GM21423 (cell line): ENCODE data around the gene GASK1B.

Experiments
- ATAC-seq: cut with Tn5 transposase; IDR thresholded peaks from one replicate; pipeline ENCODE4 v1.9.1; 2021; ENCODE audit warnings: mild to moderate bottlenecking, moderate library complexity; ENCODE audit not compliant: unreplicated experiment

The GASK1B gene

DNA sequence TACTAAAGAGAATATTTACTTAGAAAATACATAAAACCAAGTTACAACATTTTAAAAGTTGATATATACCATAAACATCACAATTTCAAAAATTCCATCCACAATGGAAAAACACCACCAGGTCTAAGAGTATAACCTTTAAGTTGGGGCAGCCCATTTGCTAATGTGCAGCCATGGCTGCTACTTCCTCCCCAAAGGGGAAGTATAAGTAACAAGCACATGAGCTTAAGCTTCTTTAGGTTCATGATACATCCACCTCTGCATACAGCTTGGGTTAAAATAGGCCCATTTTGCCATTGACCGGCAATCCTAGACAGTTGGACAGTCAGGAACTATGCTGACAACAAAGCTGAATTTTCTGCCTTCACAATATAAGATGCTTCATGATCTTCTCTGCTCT is 16.6 kb upstream of the GASK1B start:
- ATAC-seq: no peak

DNA sequence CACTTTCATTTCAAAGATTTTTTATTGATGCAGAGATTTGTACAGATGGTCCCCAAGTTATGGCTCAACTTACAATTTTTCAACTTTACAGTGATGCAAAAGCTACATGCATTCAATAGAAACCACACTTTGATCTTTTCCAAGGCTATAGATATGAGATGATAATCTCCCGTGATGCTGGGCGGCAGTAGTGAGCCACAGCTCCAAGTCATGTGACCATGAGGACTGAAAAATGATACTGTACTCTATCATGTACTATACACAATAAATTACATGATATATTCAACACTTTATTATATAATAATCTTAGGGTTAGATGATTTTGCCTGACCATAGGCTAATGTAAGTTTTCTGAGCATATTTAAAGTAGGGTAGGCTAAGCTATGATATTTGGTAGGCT is 14.0 kb upstream of the GASK1B start:
- ATAC-seq: no peak

DNA sequence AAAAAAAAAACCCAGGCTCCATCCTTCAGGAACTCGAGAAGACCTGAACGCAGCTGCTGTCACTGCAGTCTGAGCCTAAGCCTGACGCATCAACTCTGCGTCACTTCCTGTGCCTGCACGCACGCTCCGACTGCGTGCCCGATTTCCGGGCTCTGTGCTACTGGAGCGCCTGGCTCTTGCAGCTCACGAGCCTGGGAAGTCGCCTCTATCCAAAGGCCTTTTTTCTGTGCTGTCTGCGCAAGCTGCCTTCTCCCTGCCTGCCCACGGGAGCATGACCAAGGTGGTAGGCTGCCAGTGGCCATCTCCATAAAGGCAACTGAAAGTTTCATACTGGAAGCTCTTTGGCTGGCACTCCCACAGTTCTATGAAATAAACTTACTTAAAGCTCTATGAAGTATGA is 9.9 kb upstream of the GASK1B start:
- ATAC-seq: no peak

DNA sequence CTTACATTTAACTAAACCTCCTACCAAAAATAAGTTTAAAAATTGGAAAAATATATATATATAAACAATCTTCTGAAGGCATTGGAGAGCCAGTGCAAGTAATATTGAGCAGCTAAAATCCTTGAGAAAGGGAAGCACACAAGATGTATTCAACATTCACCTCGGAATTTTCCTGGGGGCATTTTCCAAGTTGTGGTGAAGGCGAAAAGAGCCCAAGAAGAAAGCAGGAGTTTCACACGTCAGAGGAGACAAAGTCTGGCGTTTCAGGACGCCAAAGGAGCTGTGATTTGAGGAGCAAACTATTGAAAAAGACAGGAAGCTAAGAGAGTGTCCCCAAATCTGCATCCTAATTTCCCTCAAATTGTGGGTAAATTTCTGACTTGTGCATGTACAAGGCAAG is 9.1 kb upstream of the GASK1B start:
- ATAC-seq: no peak

DNA sequence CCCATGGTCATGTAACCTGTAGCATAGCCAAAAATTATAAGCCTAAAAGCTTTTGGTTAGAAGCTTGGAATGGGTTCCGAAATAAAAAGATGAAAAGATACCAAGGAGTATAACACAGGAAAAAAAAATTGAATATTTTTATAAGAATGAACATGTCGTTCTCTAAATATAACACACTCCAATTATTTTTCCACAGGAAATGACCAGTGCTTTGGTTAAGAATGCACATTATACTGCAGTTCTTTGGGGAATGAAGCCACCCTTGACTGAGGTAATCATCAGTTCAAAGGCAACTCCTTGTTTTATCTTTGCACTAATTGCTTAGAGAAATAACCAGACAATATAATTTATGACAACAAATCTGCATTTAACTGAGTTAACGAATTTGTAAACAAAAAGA is 6.6 kb upstream of the GASK1B start:
- ATAC-seq: no peak

DNA sequence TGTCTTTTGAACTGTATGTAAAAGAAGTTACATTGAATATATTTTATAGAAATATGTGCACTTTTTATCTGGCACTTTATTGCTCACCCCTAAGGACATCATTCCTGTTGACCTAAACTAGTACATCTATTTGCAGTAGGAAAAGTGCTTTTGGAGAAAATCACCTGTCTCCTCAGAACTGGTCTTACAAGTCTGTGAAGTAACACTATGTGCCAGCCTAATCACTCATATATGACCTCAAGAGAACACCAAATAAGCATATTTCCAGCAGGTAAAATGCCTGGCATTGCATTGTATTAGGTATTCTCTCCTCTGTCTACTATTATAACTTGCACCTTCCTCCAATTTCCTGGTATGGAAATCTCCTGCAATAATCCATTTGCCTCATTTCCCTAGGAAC is 4.0 kb upstream of the GASK1B start:
- ATAC-seq: no peak

- ATAC-seq: no peak
These were observed 3.3 kb upstream of the GASK1B start for GRCh38 chr4:158176108-158176507.

- ATAC-seq: no peak
These were observed 1.9 kb downstream of the GASK1B start for GRCh38 chr4:158170691-158171561.

DNA sequence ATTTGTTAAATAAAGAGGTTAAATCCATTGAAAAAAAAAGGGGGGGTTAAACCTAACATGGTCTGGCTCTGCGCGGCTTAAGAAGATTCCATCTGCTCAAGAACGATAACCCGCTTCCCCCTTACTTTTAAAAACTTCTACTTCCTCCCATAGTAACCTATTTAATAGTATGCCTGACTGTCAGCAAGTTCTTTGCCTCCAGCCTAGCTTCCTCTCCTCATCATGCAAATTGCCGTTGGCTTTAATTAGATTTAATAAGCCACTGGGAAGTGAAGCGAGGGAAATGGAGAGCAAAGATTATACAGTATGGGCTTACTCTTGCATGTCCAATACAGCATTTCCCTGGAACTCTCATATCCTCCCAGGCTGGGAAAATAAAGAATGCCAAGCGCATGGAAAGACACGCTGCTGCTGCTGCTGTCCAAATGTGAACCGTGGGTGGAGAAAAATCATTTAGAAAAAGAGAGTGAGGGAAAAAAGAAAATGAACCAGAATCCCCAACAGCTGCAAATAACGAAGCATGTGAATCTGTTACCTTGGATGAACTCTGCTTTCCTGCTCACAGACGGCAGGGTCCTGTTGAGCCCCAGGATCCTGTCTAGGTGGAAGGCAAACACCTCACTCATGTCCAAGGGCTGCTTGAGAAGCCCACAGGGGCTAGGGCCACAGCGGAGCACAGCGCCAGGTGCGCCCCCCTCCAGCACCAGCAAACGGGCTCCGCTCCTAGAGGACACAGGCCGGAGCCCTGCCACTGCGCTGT is 2.7 kb downstream of the GASK1B start:
- ATAC-seq: no peak

DNA sequence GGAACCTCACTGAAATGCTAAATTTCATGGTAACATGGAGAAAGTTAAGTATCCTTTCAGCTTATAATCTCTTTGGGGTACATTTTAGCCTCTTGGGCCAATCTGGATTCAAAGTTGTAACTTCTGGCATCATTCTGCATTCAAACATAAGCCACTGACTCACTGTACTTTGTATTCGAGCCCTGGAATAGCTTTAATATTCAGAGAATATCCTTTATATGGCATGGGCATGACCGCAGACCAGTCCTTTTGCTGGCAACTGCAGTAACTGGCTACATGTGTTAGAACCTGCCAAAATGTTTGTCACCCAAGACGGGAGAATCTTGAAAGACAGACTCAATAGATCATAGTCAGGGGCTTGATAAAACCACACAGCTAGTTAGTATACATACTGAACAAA is 3.3 kb downstream of the GASK1B start:
- ATAC-seq: no peak

GRCh38 chr4:158168606-158169005 is 4.2 kb downstream of the GASK1B start:
- no peak for ATAC-seq

- no peak for ATAC-seq
These were observed 6.1 kb downstream of the GASK1B start for GRCh38 chr4:158166701-158167100.

GRCh38 chr4:158164768-158165213 is 8.0 kb downstream of the GASK1B start:
- no peak for ATAC-seq

- no peak for ATAC-seq
These were observed 8.7 kb downstream of the GASK1B start for GRCh38 chr4:158163941-158164767.

GRCh38 chr4:158162631-158163030 is 10.2 kb downstream of the GASK1B start:
- no peak for ATAC-seq

- ATAC-seq: no peak
These were observed 11.1 kb downstream of the GASK1B start for GRCh38 chr4:158161551-158162354.

DNA sequence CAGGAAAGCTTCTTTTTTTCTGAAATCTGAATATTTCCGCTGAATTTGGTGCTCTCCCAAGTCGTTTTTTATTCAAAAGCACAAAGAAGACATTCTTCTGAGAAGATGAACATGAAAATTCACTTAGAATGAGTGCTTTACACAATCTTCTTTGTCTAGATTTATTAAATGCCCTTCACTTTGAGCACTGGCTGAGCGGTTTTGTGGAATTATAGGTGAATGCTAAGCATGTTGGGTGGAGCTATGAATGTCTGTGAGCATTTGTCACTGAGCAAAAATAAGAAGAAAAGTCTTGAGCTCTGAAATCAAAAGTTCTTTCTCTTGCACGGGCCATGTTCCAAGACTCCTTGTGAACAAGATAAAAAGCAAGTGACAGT is 13.1 kb downstream of the GASK1B start:
- ATAC-seq: no peak

DNA sequence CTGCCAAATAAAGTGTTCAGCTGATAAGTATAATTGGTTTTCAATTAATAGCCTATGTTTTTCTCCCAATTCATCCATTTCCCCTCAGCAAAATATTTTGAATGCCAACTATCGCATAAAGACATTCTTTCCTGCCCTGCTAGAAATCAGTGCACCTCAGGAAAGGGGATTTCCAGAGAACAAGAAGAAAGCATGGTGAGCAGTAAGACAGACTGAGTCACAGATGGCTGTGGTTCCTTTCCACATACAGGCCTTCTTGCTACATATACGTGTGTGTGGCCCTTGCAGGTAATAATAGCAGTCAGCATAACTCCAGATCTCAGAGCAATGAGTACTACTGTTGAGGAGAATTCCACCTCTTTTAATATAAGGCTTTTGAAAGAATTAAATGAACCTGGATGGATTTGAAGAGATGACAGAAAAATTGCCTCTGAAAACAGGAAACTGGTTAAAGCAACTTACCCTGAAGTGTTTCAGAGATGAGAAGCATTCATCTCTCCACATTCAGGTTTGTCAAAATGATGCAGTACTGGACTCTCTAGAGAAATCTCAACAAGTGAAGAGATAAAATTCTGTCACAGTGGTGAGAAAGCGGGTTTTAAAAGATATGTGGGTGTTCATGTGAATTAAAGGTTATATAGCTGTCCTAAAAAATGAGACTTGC is 13.6 kb downstream of the GASK1B start:
- no peak for ATAC-seq

- no peak for ATAC-seq
These were observed 15.4 kb downstream of the GASK1B start for GRCh38 chr4:158157412-158157811.
